AG04450 (cell line): Measurements from ENCODE around the gene CBX4. TPM values are rescaled to one million over a fixed set of nuclear protein-coding genes. Genes with fewer than 3 reads are reported as not detected.
"Not testable (repeated sequence)": the region's sequence is repeated elsewhere in the genome, so short reads cannot be mapped to it uniquely, and the experiment has no call there.

Experiments
- CTCF ChIA-PET: fragments of 300-600, 350-600 bp; formaldehyde crosslinking; extraction: SDS; loops from one replicate; lab custom pipeline; 2022; ENCODE audit warnings: antibody characterized with exemption, inconsistent platforms; lab: Charles Lee
- POLR2A ChIA-PET: fragments of 350-600 bp; formaldehyde crosslinking; extraction: SDS; loops from one replicate; lab custom pipeline; 2021; ENCODE audit warnings: antibody characterized with exemption, inconsistent platforms; lab: Yijun Ruan, JAX
- DNase-seq: peaks from one replicate; pipeline ENCODE4 v3.0.0-alpha.2; 2011; ENCODE audit warnings: low read depth, low spot score
- H3K27ac ChIP-seq: one replicate; pipeline ENCODE4 v1.5.1; 2012; ENCODE audit warnings: low read depth, low read length, control low read depth
- H3K27me3 ChIP-seq: one replicate; pipeline ENCODE4 v1.6.0; 2012; ENCODE audit warnings: low read length; ENCODE audit not compliant: control insufficient read depth, insufficient read depth
- H3K4me3 ChIP-seq: 2 replicates; pipeline ENCODE4 v1.5.1; 2011; ENCODE audit warnings: mild to moderate bottlenecking, low read depth, low read length, control low read depth
- H3K9me3 ChIP-seq: 2 replicates; pipeline ENCODE4 v1.5.1; 2012; ENCODE audit warnings: low read length; ENCODE audit not compliant: control insufficient read depth, insufficient read depth
- polyA plus RNA-seq: library from polyadenylated mRNA; depleted of rRNA; stranded (reverse); fragments of >200 nt; gene quantifications from 2 replicates; pipeline ENCODE4 v1.2.3, GENCODE V29; 2011
- TF ChIP-seq, protein P1 (sequence below): IDR thresholded peaks from 2 replicates; pipeline ENCODE4 v1.5.1; 2011; ENCODE audit warnings: low read depth, low read length, control low read depth, inconsistent platforms

The CBX4 gene
- polyA plus RNA-seq, 1 experiment, result 7.6 TPM

DNA sequence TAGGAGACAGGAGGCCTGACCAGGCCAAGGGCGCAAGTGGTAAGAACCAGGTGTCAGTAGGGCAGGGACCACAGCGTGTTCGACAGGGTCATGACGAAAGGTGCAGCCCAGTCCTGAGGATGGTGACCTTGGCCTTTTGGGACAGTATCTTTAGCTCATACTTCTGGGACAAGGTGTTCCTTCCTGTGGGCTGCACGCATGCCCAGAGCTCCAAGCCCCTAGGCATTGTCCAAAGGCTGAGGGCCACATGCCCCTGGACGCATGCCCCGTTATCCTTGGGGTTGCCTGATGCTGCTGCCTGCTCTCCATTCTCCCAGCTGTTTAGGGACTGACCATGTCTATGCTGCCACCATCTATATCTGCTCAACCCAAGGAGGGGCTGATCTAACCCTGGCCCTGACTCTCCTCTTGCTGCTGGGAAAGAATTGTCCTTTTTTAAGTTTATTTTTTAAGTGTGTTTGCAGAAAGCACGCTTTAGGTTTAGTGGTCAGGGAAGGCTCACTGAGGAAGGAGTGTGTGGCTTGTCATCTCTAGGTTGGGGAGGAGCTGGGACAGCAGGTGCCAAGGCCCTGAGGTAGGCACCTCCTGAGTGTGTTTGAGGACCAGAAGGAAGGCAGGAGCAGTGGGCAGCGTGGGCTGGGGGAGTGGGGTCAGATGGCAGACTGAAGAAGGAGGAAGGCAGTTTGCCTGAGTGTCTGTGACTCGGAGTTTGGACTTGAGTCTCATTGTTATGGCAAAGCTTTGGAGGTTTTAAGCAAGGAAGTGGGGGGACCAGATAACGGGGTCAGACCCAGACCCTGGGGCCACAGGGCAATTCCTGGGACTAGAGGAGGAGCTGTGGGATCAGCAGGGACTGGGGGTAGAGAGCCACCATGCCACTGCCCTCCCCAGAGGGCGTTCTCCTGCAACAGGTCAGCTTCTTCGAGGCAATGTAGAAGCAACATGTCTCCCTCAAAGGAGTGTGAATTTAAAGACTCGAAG lies 15.1 kb upstream of the CBX4 start:
- Histone ChIP-seq H3K4me3 (no peak overlapping the region), H3K9me3 (no peaks in the 10 kb centered on the region; the same call in 1 of the 2 replicates), H3K27ac (no peak overlapping the region), H3K27me3 (peaks cover 5% of the 10 kb centered on the region)
- CTCF ChIA-PET, result interaction anchor here (1.4 to 2.6 kb wide), 2 partner anchors 10 to 108 kb away, joined by 5 to 8 read pairs; no protein-coding TSS in a partner anchor
- POLR2A ChIA-PET, result interaction anchor here (0.6 kb wide), 1 partner anchor 93 kb away, joined by 3 read pairs; no protein-coding TSS in a partner anchor
- TF ChIP-seq, protein P1, sequence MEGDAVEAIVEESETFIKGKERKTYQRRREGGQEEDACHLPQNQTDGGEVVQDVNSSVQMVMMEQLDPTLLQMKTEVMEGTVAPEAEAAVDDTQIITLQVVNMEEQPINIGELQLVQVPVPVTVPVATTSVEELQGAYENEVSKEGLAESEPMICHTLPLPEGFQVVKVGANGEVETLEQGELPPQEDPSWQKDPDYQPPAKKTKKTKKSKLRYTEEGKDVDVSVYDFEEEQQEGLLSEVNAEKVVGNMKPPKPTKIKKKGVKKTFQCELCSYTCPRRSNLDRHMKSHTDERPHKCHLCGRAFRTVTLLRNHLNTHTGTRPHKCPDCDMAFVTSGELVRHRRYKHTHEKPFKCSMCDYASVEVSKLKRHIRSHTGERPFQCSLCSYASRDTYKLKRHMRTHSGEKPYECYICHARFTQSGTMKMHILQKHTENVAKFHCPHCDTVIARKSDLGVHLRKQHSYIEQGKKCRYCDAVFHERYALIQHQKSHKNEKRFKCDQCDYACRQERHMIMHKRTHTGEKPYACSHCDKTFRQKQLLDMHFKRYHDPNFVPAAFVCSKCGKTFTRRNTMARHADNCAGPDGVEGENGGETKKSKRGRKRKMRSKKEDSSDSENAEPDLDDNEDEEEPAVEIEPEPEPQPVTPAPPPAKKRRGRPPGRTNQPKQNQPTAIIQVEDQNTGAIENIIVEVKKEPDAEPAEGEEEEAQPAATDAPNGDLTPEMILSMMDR, result no peak
- no peak for DNase-seq

DNA sequence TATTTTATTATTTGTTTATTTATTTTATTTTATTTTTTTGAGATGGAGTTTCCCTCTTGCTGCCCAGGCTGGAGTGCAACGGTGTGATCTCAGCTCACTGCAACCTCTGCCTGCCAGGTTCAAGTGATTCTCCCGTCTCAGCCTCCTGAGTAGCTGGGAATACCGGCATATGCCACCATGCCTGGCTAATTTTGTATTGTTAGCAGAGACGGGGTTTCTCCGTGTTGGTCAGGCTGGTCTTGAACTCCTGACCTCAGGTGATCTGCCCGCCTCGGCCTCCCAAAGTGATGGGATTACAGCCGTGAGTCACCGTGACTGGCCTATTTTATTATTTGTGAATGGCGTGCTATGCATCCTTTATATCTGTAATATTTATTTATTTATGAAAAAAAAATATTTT lies 13.9 kb upstream of the CBX4 start:
- not testable (repeated sequence) for H3K4me3 ChIP-seq, H3K27ac ChIP-seq

DNA sequence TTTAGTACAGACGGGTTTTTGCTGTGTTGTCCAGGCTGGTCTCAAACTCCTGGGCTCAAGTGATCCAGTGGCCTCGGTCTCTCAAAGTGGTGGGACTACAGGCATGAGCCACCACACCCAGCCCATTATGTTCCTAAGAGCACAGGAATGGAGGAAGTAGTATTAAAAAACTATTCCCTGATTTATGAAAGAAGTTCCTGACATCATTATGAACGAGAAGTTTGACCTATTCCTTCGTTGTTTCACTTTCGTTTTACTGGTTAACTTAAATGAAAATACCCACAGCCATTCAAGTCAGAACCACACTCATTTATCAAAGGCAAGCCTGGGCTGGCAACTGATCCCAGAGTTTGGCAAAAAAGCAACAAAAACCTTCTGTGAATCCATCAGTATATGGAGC lies 13.5 kb upstream of the CBX4 start:
- ChIA-PET CTCF (no interaction called here), POLR2A (no interaction called here)
- no peak for DNase-seq
- peaks cover 10% of the 10 kb centered on the region for H3K27me3 ChIP-seq
- H3K9me3 ChIP-seq, result no peaks in the 10 kb centered on the region; the same call in 1 of the 2 replicates
- no peak overlapping the region for H3K4me3 ChIP-seq
- no peak overlapping the region for H3K27ac ChIP-seq
- TF ChIP-seq, protein P1, result no peak

More for the DNA sequence above, 13.9 kb upstream of the CBX4 start:
- H3K9me3 ChIP-seq, H3K27me3 ChIP-seq, CTCF ChIA-PET, DNase-seq, POLR2A ChIA-PET: not testable (repeated sequence)

DNA sequence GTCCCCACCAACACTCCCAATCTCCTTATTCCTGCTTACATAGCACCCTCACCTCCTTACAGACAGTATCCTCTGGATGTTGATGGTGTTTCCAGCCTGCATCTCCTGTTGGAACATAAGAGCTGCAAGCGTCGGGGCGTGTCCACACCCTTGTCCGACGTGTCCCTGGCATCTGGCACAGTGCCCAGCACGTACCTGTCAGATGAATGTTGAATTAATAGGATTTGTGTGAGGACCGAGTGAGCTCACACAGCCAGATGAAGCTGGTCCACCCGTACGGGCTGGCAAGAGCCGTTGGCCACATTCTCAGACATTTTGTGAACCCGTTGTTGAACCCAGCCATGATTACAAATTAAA lies 12.2 kb upstream of the CBX4 start:
- Histone ChIP-seq H3K27me3 (peaks cover 12% of the 10 kb centered on the region), H3K4me3 (no peak overlapping the region), H3K9me3 (no peaks in the 10 kb centered on the region; the same call in 1 of the 2 replicates), H3K27ac (no peak overlapping the region)
- CTCF ChIA-PET, result interaction anchor here (0.8 to 1.8 kb wide), 2 partner anchors 11 to 55 kb away, joined by 3 to 13 read pairs; partner anchors contain the start of genes CBX4 and CBX8
- DNase-seq, result no peak
- POLR2A ChIA-PET, result no interaction called here
- TF ChIP-seq, protein P1, result no peak

DNA sequence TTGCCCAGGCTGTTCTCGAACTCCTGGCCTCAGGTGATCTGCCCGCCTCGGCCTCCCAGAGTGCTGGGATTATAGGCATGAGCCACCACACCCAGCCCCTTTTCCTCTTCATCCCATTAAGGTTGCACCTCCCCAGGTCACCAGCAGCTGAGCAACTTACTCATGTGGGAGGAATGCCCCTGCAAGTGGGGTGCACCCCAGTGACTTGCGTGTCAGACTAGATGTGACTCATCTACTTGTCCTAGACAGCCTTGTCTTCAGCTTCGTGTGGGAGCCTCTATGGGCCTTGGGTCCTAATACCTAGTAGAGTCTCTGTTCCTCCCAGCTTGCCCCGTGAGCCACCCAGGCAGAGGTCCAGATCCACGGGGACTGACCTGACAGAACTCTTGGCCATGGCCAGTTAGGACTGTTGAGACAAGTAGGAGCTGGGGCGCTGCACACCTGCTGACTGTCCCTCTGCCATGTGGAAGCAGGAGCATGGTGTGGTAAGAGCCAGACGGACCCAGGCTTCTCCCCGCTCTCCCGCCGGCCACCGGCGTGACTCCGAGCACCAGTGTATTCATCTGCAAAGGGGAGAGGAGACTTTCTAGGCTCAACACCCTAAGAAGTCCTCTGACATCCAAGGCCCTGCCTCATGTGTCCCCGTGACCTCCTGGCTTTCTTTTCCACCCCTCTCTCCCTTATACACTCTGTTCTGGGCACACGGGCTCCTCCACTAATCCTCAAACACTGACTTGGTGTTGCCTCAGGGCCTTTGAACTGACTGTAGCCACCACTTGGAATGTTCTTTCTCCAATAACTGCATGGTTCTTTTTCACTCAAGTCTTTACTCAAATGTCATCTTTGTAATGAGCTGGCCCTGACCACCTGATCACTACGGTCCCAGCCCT lies 11.6 kb upstream of the CBX4 start:
- Histone ChIP-seq H3K9me3 (no peaks in the 10 kb centered on the region; the same call in 1 of the 2 replicates), H3K4me3 (no peak overlapping the region), H3K27ac (no peak overlapping the region), H3K27me3 (peaks cover 9% of the 10 kb centered on the region)
- no peak for DNase-seq
- POLR2A ChIA-PET, result interaction anchor here (0.6 to 1.2 kb wide), 2 partner anchors 10 to 12 kb away, joined by 3 to 5 read pairs; partner anchors contain the start of gene CBX4
- TF ChIP-seq, protein P1, result no peak
- CTCF ChIA-PET, result interaction anchor here (1.8 kb wide), 1 partner anchor 11 kb away, joined by 13 read pairs; the partner anchor contains the start of gene CBX4
